PC-9 (cell line): ENCODE data around the gene DUSP22. TPM values are rescaled to one million over a fixed set of nuclear protein-coding genes. Genes with fewer than 3 reads are reported as not detected.

Experiments used
- BruUV-seq: library from RNA; stranded (reverse); fragments of 400-500 nt; replicated peaks from 2 replicates; lab custom pipeline; 2021; lab: Mats Ljungman, UMichigan
- CTCF ChIA-PET: fragments of 300-600 bp; sonication (Branson Sonifier 250); formaldehyde crosslinking; loops from one replicate; lab custom pipeline; 2022; ENCODE audit warnings: antibody characterized with exemption; lab: Charles Lee
- POLR2A ChIA-PET: fragments of 300-600 bp; sonication (Branson Sonifier 250); formaldehyde crosslinking; loops from one replicate; lab custom pipeline; 2022; ENCODE audit warnings: antibody characterized with exemption; ENCODE audit not compliant: unreplicated experiment; lab: Charles Lee
- DNase-seq, 2 experiments: peaks; one replicate each; pipeline versions ENCODE4 v3.0.0 to v3.0.0-alpha.2; 2015 to 2022; ENCODE audit warnings: mixed read lengths in 1 of 2
- H2AFZ ChIP-seq: fragments of 200-600 bp; sonication (generic); 2 replicates; pipeline ENCODE4 v1.8.1; 2017; ENCODE audit warnings: antibody characterized with exemption
- H3F3A ChIP-seq: fragments of 200-600 bp; sonication (generic); 2 replicates; pipeline ENCODE4 v1.8.1; 2017; ENCODE audit warnings: antibody characterized with exemption, mild to moderate bottlenecking, low read depth; ENCODE audit not compliant: insufficient read depth
- H3K27ac ChIP-seq: fragments of 200-600 bp; sonication (generic); 2 replicates; pipeline ENCODE4 v1.6.1; 2016; ENCODE audit warnings: mixed run types
- H3K27me3 ChIP-seq: fragments of 200-600 bp; sonication (generic); 2 replicates; pipeline ENCODE4 v1.6.1; 2016; ENCODE audit warnings: low read depth, mixed run types; ENCODE audit not compliant: insufficient read depth
- H3K36me3 ChIP-seq: fragments of 200-600 bp; sonication (generic); 2 replicates; pipeline ENCODE4 v1.6.1; 2016; ENCODE audit warnings: low read depth, mixed run types
- H3K4me1 ChIP-seq: fragments of 200-600 bp; sonication (generic); replicated peaks from 2 replicates; pipeline ENCODE4 v1.6.1; 2016; ENCODE audit warnings: mixed run types; ENCODE audit not compliant: insufficient read depth
- H3K4me2 ChIP-seq: fragments of 200-600 bp; sonication (generic); 2 replicates; pipeline ENCODE4 v1.6.1; 2017; ENCODE audit warnings: mixed run types
- H3K4me3 ChIP-seq: fragments of 200-600 bp; sonication (generic); 2 replicates; pipeline ENCODE4 v1.6.1; 2016; ENCODE audit warnings: mixed run types
- H3K79me2 ChIP-seq: fragments of 200-600 bp; sonication (generic); 2 replicates; pipeline ENCODE4 v1.6.1; 2017; ENCODE audit warnings: low read depth, mixed run types
- H3K9me2 ChIP-seq: fragments of 200-600 bp; sonication (generic); 2 replicates; pipeline ENCODE4 v1.8.1; 2017; ENCODE audit warnings: mild to moderate bottlenecking; ENCODE audit not compliant: insufficient read depth
- H3K9me3 ChIP-seq: fragments of 200-600 bp; sonication (generic); 2 replicates; pipeline ENCODE4 v1.8.1; 2016; ENCODE audit warnings: low read depth; ENCODE audit not compliant: insufficient read depth
- H4K20me1 ChIP-seq: fragments of 200-600 bp; sonication (generic); 2 replicates; pipeline ENCODE4 v1.8.1; 2017; ENCODE audit not compliant: insufficient read depth
- EZH2 ChIP-seq: fragments of 200-600 bp; sonication (generic); IDR thresholded peaks from 2 replicates; pipeline ENCODE4 v1.8.0; 2017; ENCODE audit warnings: antibody characterized with exemption, low read depth
- intact Hi-C: fragments of 100-400 bp; cut with micrococcal nuclease; formaldehyde crosslinking; loops from one replicate; pipeline ENCODE4 v1.10.0; 2022; ENCODE audit not compliant: unreplicated experiment
- total RNA-seq: library from RNA; stranded (reverse); gene quantifications from 2 replicates; pipeline ENCODE4 v1.2.3, GENCODE V29; 2021
- TF ChIP-seq, protein P1 (sequence below): fragments of 200-600 bp; sonication (generic); conservative IDR thresholded peaks from 2 replicates; pipeline ENCODE4 v1.6.1; 2017; ENCODE audit warnings: mixed run types, antibody characterized with exemption, mild to moderate bottlenecking, moderate library complexity

Gene DUSP22
- total RNA-seq, 1 experiment from 2014 or later = 25.5 TPM

DNA sequence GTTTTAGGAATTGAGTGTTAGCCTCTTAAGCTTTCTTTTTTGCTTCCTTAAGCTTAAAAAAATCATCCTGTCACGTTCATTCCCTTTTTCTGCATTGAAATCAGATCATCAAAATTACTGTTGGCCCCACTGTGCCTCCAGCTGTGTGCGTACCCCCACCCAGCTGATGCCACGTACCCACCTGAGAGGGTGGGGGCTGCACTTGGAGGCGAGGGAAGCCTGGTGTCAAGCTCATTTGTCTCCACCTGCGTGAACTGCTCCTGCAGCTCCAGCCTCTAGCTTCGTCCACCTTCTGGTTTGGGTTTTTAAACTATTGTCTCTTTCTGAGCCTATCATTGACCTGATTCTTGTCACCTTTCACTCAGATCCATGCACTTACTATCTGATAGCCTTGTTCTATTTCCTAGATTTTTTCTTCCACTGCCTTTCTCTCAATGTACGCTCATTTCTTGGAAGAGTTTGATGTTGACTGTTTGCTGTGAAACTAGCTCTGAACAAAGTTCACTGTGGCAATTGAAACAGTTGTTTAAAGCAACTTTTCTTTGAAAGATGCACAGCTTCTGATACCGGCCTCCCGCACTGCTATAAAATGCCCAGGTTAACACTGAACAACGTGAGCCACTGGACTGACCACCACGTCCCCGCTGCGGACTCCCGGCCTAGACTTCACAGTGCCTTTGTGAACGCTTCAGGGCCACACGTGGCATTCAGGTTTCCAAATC, 69.3 kb downstream of the DUSP22 start:
- Histone ChIP-seq H3F3A (no peaks in the 10 kb centered on the region), H4K20me1 (no peaks in the 10 kb centered on the region), H2AFZ (no peak overlapping the region), H3K79me2 (no peaks in the 10 kb centered on the region), H3K36me3 (no peaks in the 10 kb centered on the region), H3K9me2 (no peaks in the 10 kb centered on the region), H3K4me1 (no peaks in the 10 kb centered on the region), H3K27me3 (peaks cover 98% of the 10 kb centered on the region), H3K27ac (no peak overlapping the region), H3K4me3 (no peak overlapping the region), H3K4me2 (no peak overlapping the region), H3K9me3 (peaks cover 6% of the 10 kb centered on the region; the same call in 1 of the 2 replicates)
- TF ChIP-seq EZH2 = no peak
- TF ChIP-seq, protein P1, sequence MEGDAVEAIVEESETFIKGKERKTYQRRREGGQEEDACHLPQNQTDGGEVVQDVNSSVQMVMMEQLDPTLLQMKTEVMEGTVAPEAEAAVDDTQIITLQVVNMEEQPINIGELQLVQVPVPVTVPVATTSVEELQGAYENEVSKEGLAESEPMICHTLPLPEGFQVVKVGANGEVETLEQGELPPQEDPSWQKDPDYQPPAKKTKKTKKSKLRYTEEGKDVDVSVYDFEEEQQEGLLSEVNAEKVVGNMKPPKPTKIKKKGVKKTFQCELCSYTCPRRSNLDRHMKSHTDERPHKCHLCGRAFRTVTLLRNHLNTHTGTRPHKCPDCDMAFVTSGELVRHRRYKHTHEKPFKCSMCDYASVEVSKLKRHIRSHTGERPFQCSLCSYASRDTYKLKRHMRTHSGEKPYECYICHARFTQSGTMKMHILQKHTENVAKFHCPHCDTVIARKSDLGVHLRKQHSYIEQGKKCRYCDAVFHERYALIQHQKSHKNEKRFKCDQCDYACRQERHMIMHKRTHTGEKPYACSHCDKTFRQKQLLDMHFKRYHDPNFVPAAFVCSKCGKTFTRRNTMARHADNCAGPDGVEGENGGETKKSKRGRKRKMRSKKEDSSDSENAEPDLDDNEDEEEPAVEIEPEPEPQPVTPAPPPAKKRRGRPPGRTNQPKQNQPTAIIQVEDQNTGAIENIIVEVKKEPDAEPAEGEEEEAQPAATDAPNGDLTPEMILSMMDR = no peak
- DNase-seq = no peak
- POLR2A ChIA-PET = interaction anchor here (0.6 kb wide), 1 partner anchor 311 kb away, joined by 4 read pairs; no protein-coding TSS in a partner anchor
- intact Hi-C loops = no loop called here
- CTCF ChIA-PET = no interaction called here
- no TSS peak for BruUV-seq

DNA sequence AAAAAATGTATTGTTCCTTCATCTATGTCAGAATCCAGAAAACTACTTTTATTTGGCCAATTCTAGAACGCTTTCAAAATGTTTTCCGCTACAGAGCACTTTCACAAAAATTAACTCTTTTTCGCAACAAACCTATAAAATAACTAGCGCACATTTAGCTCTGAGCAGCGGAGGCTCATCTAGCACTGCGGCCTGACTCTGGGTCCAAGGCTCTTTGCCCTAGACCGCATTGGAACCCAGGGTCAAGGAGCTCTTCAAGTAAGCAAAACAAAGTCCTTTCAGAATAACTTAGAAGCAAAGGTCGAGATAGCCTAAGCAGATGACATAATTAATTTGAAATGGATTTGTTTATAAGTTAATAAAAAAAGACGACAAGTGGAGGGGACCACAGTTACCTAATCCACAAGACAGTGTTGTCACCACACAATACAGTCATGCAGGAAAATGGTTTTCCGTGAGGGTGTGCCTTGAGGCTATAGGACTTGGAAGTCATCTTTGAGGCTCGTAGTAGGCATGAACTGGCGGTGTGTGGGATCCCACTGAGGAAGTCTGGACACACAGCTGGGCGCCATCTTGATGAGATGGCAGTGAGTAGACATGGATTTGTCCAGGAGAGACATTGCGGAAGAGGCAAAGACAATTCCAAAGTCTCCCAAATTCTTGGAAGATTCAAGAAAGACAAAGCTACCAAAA, 70.1 kb downstream of the DUSP22 start:
- 0 out of 2 replicates have a peak, but pooled peaks have one; percentile 21 for TF ChIP-seq EZH2
- TF ChIP-seq, protein P1 = no peak
- Histone ChIP-seq H3K36me3 (no peaks in the 10 kb centered on the region), H3K27ac (no peak overlapping the region), H3K4me3 (no peak overlapping the region), H3K9me3 (peaks cover 6% of the 10 kb centered on the region; the same call in 1 of the 2 replicates), H3K79me2 (no peaks in the 10 kb centered on the region), H3K4me1 (no peaks in the 10 kb centered on the region), H3F3A (no peaks in the 10 kb centered on the region), H4K20me1 (no peaks in the 10 kb centered on the region), H2AFZ (no peak overlapping the region), H3K4me2 (no peak overlapping the region), H3K27me3 (peaks cover 98% of the 10 kb centered on the region), H3K9me2 (no peaks in the 10 kb centered on the region)
- ChIA-PET CTCF (no interaction called here), POLR2A (no interaction called here)
- no TSS peak for BruUV-seq
- intact Hi-C loops = no loop called here
- no peak for DNase-seq

- POLR2A ChIA-PET = no interaction called here
- no TSS peak for BruUV-seq
Observed at GRCh38 chr6:362924-363249, 70.6 kb downstream of the DUSP22 start.

More at GRCh38 chr6:362924-363249, 70.6 kb downstream of the DUSP22 start:
- Histone ChIP-seq H2AFZ (no peak overlapping the region), H3K27ac (no peak overlapping the region), H3K4me2 (no peak overlapping the region), H4K20me1 (no peaks in the 10 kb centered on the region), H3K4me3 (no peak overlapping the region), H3K36me3 (no peaks in the 10 kb centered on the region), H3K4me1 (no peaks in the 10 kb centered on the region), H3K9me3 (peaks cover 6% of the 10 kb centered on the region; the same call in 1 of the 2 replicates), H3K27me3 (peaks cover 98% of the 10 kb centered on the region), H3F3A (no peaks in the 10 kb centered on the region), H3K9me2 (no peaks in the 10 kb centered on the region), H3K79me2 (no peaks in the 10 kb centered on the region)
- intact Hi-C loops = no loop called here
- no peak for DNase-seq
- CTCF ChIA-PET = no interaction called here
- TF ChIP-seq EZH2 = no peak
- TF ChIP-seq, protein P1 = no peak
